SH-SY5Y (cell line): ENCODE measurements around the gene ASIP.

Experiments
- GATA2 ChIP-seq: IDR thresholded peaks from 2 replicates; pipeline ENCODE4 v1.6.1; 2011; ENCODE audit warnings: mild to moderate bottlenecking, low read depth, low read length
- GATA3 ChIP-seq: IDR thresholded peaks from 2 replicates; pipeline ENCODE4 v1.6.1; 2011; ENCODE audit warnings: low read depth, mild to moderate bottlenecking, low read length, moderate library complexity

- no peak for TF ChIP-seq GATA3
- no peak for TF ChIP-seq GATA2
Observed at GRCh38 chr20:34268145-34268544, 26.9 kb downstream of the ASIP start.
